HG03280 (cell line): ENCODE measurements around the gene PSMD11.
"Not testable (repeated sequence)": the region's sequence is repeated elsewhere in the genome, so short reads cannot be mapped to it uniquely, and the experiment has no call there.

Experiments used
- ATAC-seq: cut with Tn5 transposase; IDR thresholded peaks from one replicate; pipeline ENCODE4 v1.9.1; 2021; ENCODE audit warnings: mild to moderate bottlenecking, moderate library complexity; ENCODE audit not compliant: unreplicated experiment

PSMD11 gene

DNA sequence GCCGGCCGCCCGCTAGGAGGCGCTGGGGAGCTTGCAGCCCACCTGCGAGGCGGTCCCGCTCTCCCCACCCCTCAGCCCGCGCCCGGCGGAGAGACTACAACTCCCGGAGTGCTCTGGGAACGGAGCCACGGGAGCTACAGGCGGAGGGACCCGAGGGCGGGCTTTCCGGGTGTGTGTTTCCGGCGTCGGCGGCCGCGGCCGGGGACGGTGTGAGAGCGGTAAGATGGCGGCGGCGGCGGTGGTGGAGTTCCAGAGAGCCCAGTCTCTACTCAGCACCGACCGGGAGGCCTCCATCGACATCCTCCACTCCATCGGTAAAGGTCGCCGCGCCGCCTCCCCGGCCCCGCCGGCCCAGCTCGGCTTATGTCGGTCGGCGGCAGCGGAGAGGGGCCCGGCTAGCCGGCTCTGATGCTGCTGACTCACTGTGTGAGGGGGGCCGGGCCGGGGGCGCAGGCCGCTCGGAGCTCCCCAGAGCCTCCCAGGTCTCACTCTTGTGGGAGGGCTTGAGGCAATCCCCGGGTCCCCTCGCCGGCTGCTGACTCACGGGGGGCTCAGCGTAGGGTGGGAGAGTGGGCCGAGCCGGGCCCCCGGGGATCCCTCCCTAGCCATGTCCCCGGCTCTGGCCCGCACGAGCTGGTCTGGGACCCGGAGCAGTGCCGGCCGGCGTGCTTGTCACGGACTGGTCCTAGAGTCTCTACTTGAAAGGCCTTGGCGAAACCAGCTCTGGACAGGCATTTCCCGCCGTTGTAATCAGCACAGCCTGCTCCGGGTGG is at the start of gene PSMD11:
Gene PSMD11 (plus strand): TSS at position 210 of the 773 bp plus-strand sequence. CDS start 14 bp downstream, at position 224.
- peak; percentile 95 for ATAC-seq

DNA sequence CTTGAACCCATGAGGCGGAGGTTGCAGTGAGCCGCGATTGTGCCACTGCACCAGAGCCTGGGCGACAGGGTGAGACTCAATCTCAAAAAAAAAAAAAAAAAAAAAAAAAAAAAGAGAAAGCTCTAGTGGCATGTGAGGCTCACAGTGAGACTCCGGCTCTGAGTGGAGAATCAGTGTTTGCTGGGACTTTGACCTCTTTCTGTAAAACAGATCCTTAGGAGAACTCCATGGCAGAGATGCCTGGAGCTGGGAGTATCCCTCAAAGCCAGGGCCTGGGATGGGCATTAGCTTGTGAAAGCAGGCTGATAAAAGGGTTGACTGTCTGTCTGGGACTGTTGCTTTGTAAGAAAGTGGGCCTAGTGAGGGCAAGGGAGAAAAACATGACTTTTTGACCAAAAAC is 48.0 kb upstream of the PSMD11 start:
- no peak for ATAC-seq

DNA sequence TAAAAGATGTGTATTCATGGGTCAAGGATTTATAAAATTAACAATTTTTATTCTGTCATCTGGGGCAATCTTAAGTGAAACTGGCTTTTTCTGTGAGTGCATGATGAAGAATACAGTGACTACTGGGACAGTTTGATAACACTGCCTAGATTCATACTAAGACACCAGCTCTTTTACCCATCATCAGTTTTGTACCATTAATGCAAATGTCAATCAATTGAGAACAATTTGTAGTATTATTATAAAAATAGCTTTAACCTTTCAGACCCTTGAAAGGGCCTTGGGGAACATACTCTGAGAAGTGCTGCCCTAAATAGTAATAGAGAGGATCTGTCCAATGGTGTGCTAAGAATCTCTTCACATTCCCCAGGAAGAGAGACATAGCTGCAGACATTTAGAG is 45.4 kb upstream of the PSMD11 start:
- ATAC-seq = no peak

DNA sequence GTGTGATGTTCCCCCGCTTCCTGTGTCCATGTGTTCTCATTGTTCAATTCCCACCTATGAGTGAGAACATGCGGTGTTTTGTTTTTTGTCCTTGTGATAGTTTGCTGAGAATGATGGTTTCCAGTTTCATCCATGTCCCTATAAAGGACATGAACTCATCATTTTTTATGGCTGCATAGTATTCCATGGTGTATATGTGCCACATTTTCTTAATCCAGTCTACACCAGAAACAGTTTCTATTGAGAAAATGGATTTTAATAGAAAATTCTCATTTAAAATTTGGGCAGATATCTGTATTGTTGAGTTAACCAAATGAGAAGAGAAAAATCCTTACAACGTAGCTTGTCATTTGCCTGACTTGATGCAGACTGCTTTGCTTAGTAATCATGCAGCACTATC is 34.2 kb upstream of the PSMD11 start:
- not testable (repeated sequence) for ATAC-seq

DNA sequence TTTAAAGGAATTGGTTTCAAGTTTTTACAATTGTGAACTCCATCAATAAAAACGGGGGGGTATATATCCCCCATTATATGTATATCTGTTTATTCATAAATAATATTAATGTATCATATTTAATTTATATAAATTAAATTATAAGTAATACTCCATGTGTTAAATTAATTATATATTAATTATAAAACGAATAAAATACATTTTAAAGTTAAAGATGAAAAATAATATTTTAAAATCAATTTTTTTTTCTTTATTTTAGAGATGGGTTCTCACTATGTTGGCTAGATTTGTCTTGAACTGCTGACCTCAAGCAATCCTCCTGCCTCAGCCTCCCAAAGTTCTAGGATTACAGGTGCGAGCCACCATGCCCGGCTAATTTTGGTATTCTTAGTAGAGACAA is 17.4 kb upstream of the PSMD11 start:
- ATAC-seq = no peak

DNA sequence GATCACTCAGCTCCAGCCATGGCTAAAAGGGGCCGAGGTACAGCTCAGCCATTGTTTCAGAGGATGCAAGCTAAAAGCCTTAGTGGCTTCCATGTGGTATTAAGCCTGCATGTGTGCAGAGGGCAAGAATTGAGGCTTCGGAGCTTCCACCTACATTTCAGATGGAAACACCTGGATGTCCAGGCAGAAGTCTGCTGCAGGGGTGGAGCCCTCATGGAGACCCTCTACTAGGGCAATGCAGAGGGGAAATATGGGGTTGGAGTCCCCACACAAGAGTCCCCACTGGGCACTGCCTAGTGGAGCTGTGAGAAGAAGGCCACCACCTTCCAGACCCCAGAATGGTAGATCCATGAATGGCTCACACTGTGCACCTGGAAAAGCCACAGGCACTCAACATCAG is 14.7 kb upstream of the PSMD11 start:
- no peak for ATAC-seq

DNA sequence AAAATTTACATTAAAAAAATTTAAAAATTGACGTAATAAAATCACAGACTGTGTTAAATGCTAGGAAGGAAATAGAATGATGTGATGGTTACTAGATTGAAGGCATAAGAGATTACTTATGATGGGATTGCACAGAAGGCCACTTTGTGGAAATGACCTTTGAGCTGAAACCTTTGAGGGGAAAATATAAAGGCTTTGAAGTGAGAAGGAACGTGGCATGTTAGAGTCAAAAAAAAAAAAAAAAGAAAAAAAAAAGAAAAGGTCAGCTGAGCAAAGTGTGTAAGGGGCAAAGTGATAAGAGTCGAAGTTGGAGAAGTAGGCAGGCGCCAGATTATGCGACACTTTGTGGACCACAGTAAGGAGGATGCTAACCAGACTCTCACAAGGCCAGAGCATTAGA is 3.6 kb upstream of the PSMD11 start:
- no peak for ATAC-seq

DNA sequence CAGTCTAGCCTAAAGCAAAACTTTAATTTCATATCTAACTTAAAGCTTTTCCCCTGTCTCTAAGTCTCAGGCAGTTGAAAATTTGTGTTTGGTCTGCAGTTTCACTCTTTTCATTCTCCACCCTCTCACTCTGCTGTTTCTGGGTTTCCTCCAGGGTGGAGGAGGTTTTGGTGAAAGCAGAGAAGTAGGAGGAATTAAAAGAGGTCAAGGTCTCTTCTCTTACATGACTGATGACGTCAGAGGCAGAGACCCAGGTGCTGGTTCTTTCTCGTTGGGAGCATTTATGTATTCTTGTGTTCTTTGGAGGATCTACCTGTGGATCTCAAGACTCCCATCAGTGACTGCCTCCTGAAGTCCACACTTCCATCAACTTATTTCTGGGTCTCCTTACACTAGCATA is 2.4 kb upstream of the PSMD11 start:
- no peak for ATAC-seq

DNA sequence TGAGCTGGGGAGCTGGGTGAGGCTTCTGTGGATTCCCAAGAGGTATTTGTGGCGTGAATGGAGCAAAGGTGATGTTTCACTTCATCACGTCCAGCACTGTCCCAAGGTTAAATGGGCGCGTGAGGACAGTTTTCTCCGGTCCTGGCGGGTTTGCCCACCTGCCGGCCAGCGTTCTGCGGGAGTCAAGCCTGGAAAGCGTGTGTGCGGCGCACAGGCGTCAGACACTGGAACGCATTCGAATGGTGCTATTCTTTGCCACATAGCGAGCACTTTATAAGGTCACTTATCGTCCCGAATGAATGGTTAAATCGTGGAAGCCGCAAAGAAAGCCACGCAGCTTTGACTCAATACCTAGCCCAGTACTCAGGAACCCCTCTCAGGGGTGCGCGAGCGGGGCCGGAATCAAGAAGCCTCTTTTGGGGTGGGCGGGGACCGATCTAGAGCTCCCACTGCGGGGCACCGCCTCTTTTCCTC is 446 bp upstream of the PSMD11 start:
- ATAC-seq = peak; percentile 3

DNA sequence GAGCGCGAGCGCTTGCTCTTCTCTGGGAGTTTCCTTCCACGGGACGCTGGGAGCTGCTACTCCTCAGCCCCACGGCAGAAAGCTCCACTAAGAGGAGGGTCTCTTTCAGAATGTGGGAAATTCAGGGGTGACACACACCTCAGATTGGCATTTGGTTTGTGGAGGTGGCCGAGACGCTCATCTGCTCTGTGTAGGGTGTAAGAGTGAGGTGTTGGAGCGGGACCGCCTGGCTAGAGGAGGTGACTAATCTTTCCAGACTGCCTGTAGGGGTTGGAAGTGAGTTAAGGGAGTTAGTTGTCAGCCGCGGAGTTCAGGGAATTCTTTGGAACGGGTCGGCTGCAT is 735 bp downstream of the PSMD11 start:
- ATAC-seq = no peak

DNA sequence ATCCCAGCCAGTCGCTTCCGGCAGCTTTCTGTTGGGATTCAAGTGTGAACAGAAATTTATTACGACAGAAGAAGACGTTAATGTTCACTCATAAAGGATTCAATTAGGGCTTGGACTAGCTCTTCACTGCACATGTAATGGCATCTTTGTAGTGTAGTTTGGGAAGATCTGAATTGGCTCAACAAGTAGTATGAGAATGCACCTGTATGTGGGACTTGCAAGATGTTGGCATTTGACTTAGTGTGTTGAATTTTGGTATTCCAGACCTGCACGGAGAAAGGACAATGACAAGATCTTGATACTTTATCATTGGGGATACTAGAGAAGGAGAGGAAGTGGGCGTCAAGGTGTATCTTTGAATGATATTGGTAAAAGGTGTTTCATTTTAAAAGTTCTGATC is 1.2 kb downstream of the PSMD11 start:
- no peak for ATAC-seq

DNA sequence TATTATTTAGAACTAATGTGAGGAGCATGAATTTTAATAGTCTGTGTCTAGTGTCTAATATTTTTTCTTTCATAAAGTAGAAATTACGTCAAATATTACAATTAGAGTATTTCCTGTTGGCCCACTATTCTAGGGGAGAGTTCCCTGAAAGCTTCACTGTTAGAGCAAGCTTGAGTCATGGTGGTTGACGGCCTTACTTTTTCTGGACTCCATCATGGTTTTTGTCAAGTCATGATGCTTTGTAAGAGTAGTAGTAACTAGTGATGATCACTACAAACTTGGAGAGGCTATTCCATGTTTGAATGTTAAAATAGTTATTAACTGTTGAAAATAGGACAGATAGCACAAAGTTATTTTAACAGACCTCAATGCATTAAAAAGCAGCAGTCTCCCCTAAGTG is 1.7 kb downstream of the PSMD11 start:
- ATAC-seq = no peak

DNA sequence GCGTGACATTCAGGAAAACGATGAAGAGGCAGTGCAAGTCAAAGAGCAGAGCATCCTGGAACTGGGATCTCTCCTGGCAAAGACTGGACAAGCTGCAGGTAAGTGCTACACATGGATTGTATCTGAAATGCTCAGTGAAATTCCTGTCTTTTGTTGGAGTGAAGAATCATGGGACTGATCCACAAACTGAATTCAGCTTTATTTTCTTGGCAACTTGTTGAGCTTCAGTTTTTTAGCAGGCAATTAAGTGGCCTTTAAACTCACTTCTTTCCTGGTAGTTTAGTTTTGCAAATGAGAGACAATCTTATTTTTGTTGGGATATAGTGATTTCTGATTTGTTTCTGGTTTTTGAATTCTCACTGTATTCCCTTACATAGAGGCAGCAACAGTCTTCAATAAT is 2.6 kb downstream of the PSMD11 start:
- no peak for ATAC-seq

DNA sequence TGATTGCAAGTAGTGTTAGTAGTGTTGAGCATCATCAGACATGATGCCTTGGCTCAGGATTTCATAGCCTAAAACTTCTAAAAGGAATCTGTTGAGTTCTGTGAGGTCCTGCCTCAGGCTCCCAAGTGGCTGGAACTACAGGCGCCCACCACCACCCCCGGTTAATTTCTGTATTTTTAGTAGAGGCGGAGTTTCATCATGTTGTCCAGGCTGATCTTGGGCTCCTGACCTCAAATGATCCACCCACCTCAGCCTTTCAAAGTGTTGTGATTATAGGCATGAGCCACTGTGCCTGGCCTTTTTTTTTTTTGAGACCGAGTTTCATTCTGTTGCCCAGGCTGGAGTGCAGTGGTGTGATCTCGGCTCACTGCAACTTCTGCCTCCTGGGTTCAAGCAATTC is 5.7 kb downstream of the PSMD11 start:
- ATAC-seq = no peak

DNA sequence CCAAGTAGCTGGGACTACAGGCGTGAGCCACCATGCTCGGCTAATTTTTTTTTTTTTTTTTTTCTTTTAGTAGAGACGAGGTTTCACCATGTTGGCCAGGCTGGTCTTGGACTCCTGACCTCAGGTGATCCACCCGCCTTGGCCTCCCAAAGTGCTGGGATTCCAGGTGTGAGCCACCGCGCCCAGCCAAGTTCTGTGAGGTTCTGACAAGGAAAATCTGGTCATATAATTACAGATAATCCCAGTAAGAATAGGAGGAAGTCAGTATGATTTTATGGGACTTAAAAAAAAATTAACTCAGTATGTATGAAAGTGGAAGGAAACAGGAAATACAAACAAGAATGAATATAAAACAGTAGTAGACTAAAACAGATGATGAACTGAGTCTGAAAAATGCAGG is 6.1 kb downstream of the PSMD11 start:
- ATAC-seq = not testable (repeated sequence)

DNA sequence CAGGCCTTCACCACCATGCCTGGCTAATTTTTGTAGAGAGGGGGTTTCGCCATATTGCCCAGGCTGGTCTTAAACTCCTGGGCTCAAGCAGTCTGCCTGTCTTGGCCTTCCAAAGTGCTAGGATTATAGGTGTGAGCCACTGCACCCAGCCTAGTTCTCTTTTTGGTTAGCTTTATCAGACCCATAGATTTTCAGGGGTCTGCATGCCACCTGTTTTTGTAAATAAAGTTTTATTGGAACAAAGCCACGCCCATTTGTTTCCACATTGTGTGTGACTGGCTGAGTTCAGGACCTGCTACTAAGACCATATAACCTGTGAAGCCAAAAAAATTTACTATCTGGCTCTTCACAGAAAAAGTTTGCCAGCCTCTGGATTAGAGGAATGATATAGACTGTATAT is 7.6 kb downstream of the PSMD11 start:
- ATAC-seq = no peak

DNA sequence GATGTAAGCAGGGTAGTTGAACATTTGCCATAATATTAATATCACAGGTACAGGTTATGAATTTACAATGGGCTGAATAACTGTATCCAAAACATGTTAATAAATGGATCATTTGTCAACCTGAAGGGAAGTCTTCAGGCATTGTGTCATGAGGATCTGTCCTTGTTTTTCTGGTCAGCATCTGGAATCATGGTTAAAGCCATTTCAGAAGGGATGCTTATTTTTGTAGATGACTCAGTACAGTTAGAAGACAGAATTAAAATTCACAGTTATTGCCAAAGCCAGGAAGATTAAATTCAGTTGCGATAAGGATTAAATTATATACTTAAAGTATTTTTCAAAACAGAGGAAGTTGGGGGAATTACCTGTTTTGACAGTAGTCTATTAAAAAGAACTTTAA is 8.0 kb downstream of the PSMD11 start:
- no peak for ATAC-seq

DNA sequence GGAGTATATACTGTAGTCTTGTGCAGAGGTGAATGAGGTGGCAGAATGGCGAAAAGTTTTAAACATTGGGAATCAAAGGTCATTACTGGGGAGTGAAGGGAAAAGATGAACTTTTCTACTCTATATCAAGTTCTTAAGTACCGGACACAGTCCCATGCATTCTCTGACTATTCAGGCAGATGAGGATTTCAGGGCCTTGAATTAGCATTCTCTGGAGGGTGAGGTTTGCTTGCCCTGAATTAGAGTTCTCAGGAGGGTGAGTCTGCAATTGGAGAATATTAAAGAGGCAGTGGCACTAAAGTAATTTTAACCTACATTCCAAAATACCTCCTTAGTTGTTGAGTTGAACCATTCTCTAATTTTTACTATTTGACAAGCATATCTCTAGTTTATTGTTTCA is 9.1 kb downstream of the PSMD11 start:
- no peak for ATAC-seq

DNA sequence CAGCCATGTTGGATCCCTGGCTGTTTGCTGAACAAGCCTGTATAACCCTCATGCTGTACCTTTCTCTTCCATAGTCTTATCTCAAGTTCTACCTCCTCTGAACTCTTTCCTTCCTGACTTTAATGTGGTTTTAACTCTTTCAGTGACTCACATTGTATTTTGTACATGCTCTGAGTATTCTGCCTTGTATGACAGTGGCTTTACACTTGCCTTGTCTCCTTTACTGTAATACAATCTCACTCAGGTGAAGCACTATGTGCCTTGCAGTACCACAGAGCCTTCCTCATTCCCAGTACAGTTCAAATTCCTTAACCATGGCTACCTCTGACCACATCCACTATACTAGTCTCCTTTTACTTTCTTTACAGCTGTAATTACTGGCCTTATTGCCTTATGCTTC is 14.1 kb downstream of the PSMD11 start:
- no peak for ATAC-seq

DNA sequence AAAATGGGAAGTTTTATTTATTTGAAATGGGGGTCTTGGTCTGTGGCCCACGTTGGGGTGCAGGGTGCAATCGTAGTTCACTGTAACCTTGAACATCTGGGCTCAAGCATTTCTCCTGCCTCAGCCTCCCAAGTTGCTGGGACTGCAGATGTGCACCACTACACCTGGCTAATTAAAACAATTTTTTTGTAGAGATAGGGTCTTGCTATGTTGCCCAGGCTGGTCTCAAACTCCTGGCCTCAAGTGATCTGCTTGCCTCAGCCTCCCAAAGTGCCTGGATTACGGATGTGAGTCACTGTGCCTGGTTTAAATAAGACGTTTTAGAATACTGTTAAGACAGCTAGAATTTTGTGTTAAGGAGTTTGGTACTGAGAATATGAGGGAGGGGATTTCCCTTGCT is 15.7 kb downstream of the PSMD11 start:
- ATAC-seq = no peak

DNA sequence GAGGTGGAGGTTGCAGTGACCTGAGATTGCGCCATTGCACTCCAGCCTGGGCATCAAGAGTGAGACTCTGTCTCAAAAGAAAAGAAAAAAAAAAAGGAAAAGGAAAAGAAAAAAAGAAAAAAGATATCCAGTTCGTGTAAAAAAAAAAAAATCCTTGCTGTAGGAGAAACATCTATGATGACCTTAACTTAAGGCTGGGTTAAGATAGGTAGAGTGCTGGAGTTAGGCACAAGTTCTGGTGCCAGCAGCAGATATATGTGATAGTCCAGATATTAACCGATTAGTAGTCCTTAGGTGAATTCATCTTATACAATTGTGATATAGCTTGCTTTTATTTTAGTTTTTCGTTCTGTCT is 17.2 kb downstream of the PSMD11 start:
- ATAC-seq = no peak

DNA sequence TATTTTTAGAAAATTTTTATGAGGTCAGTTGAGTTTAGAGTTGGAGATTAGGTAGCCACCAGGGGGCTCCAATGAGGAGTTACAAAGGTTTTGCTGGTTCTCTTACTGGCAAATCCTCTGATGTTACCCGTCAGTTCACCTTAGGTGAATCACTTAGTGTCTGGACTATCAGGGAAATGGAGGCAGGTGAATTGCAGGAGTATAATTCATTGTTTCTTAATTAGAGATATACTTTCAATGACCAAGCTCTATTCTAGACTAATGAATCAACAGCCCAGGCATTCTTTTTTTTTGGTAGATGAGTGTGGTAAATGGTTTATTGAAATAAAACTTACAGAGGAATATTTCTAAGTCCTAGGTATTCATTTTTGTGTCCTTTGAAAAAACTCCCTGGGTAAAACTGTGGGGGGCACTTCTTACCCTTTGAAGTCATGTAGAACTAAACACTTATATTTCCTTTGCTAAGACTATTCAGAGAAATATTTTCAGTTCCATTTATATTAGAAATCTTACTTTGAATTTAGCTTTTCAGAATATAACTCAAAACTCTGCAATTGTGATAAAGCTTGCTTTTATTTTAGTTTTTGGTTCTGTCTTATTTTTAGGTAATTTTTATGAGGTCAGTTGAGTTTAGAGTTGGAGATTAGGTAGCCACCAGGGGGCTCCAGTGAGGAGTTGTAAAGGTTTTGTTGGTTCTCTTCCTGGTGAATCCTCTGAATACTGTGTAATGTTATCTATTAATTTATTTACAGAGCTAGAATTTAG is 17.7 kb downstream of the PSMD11 start:
- no peak for ATAC-seq

DNA sequence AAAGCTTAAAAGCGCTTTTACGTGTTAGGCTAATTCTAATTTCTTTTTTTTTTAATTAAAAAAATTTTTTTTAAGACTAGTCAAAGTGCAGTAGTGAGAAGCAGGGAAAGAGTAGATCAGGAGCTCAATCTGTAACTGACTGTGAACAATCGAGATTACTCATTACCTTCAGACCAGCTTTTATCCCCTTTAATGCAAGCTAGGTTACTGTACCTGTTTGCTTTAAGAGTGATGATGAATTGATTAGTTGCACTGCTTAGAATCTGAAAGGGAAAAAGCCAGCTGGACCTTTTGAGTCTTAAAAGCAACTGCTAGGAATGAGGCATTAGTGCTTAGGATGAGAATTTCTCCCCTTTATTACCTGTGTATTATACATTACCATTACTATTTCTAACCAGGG is 19.0 kb downstream of the PSMD11 start:
- ATAC-seq = no peak
